Panc1 (cell line): Measurements from ENCODE around the gene INPP5A. TPM values are rescaled to one million over a fixed set of nuclear protein-coding genes. Genes with fewer than 3 reads are reported as not detected.

ENCODE experiments used
- ATAC-seq: fragments of 200-7000 bp; cut with Tn5 transposase; 2 replicates; pipeline ENCODE4 v1.9.1; 2020; ENCODE audit warnings: mild to moderate bottlenecking, moderate library complexity
- BruUV-seq: library from RNA; stranded (reverse); fragments of 400-500 nt; replicated peaks from 2 replicates; lab custom pipeline; 2021; lab: Mats Ljungman, UMichigan
- CTCF ChIA-PET: fragments of 300-600 bp; sonication (Branson Sonifier 250); formaldehyde crosslinking; loops from one replicate; lab custom pipeline; 2022; ENCODE audit warnings: antibody characterized with exemption; lab: Charles Lee
- POLR2A ChIA-PET: fragments of 300-600 bp; sonication (Branson Sonifier 250); formaldehyde crosslinking; loops from one replicate; lab custom pipeline; 2022; ENCODE audit warnings: antibody characterized with exemption; lab: Charles Lee
- DNase-seq: peaks from one replicate; pipeline ENCODE4 v3.0.0-alpha.2; 2010; ENCODE audit warnings: low read depth, low spot score
- H3K27ac ChIP-seq: 2 replicates; pipeline ENCODE4 v1.5.1; 2011; ENCODE audit warnings: mild to moderate bottlenecking, low read length, inconsistent platforms
- H3K27me3 ChIP-seq: fragments of 200-500 bp; sonication (Bioruptor generic); 2 replicates; pipeline ENCODE4 v1.6.0; 2014; ENCODE audit warnings: low read length, inconsistent platforms; ENCODE audit not compliant: control insufficient read depth, insufficient read depth
- H3K36me3 ChIP-seq: fragments of 200-500 bp; sonication (Bioruptor generic); 2 replicates; pipeline ENCODE4 v1.5.1; 2014; ENCODE audit warnings: inconsistent platforms, mild to moderate bottlenecking, low read length, moderate library complexity; ENCODE audit not compliant: control insufficient read depth, insufficient read depth
- H3K4me1 ChIP-seq: 2 replicates; pipeline ENCODE4 v1.5.1; 2011; ENCODE audit warnings: inconsistent platforms, mild to moderate bottlenecking, low read length, moderate library complexity; ENCODE audit not compliant: control insufficient read depth, insufficient read depth
- H3K4me3 ChIP-seq, 2 experiments: 2 replicates each; pipeline ENCODE4 v1.5.1; 2011 to 2012; ENCODE audit warnings: low read depth in 2 of 2, low read length in 2 of 2, mild to moderate bottlenecking in 2 of 2, inconsistent platforms in 1 of 2, moderate library complexity in 1 of 2
- H3K9me3 ChIP-seq: fragments of 200-500 bp; sonication (Bioruptor generic); 2 replicates; pipeline ENCODE4 v1.5.1; 2014; ENCODE audit warnings: low read depth, mild to moderate bottlenecking, inconsistent platforms, low read length, moderate library complexity; ENCODE audit not compliant: control insufficient read depth, insufficient read depth
- CTCF ChIP-seq: fragments of 450-650 bp; IDR thresholded peaks from 2 replicates; pipeline ENCODE4 v1.5.1; 2017; ENCODE audit warnings: mild to moderate bottlenecking
- POLR2AphosphoS5 ChIP-seq: IDR thresholded peaks from 2 replicates; pipeline ENCODE4 v1.6.1; 2012; ENCODE audit warnings: mild to moderate bottlenecking, low read depth, low read length, moderate library complexity
- REST ChIP-seq, 2 experiments: IDR thresholded peaks; 2 replicates each; pipeline ENCODE4 v1.6.1; 2011 to 2012; ENCODE audit warnings: low read depth in 2 of 2, control low read depth in 1 of 2, low read length in 1 of 2, mild to moderate bottlenecking in 1 of 2, moderate library complexity in 1 of 2; ENCODE audit not compliant: insufficient read depth in 1 of 2
- SIN3A ChIP-seq: IDR thresholded peaks from 2 replicates; pipeline ENCODE4 v1.6.1; 2012; ENCODE audit warnings: low read depth, mild to moderate bottlenecking, low read length, moderate library complexity, borderline replicate concordance; ENCODE audit not compliant: insufficient read depth
- TCF7L2 ChIP-seq: IDR thresholded peaks from 2 replicates; pipeline ENCODE4 v1.6.1; 2011; ENCODE audit warnings: mild to moderate bottlenecking, low read depth, low read length, inconsistent platforms
- in situ Hi-C: cut with HindIII; loops from 2 replicates; pipeline ENCODE4 v1.10.0; 2016; ENCODE audit warnings: low sequenced_read_pairs, low pct_unique_long_range_greater_than_20kb
- intact Hi-C: fragments of 100-400 bp; cut with micrococcal nuclease; formaldehyde crosslinking; loops from one replicate; pipeline ENCODE4 v1.10.0; 2022; ENCODE audit not compliant: unreplicated experiment
- total RNA-seq: library from RNA; stranded (reverse); gene quantifications from one replicate; pipeline ENCODE4 v1.2.1, GENCODE V29; 2021; ENCODE audit not compliant: unreplicated experiment

INPP5A gene
- total RNA-seq, 1 experiment from 2014 or later: 60.0 TPM

- no TSS peak for BruUV-seq
- POLR2A ChIA-PET: no interaction called here
Measured at GRCh38 chr10:132524443-132525285, 12.9 kb upstream of the INPP5A start.

GRCh38 chr10:132526676-132527075 is 10.9 kb upstream of the INPP5A start:
- Histone ChIP-seq H3K4me3 (no peak overlapping the region), H3K36me3 (no peaks in the 10 kb centered on the region), H3K27me3 (no peaks in the 10 kb centered on the region), H3K4me1 (peaks cover 11% of the 10 kb centered on the region), H3K9me3 (peaks cover 2% of the 10 kb centered on the region; the same call in 1 of the 2 replicates), H3K27ac (no peak overlapping the region)
- in situ Hi-C loops: no loop called here
- CTCF ChIA-PET: no interaction called here
- intact Hi-C loops: no loop called here
- no TSS peak for BruUV-seq
- POLR2A ChIA-PET: interaction anchor here (0.6 to 0.7 kb wide), 3 partner anchors 106 to 307 kb away, joined by 3 to 5 read pairs (median 4); no protein-coding TSS in a partner anchor
- DNase-seq (no peak), ATAC-seq (no peak)
- TF ChIP-seq POLR2AphosphoS5 (no peak), TCF7L2 (no peak), CTCF (no peak), SIN3A (no peak)

More at GRCh38 chr10:132524443-132525285, 12.9 kb upstream of the INPP5A start:
- CTCF ChIA-PET: interaction anchor here (0.6 kb wide), 1 partner anchor 111 kb away, joined by 7 read pairs; no protein-coding TSS in a partner anchor
- Histone ChIP-seq H3K27me3 (no peaks in the 10 kb centered on the region), H3K9me3 (no peaks in the 10 kb centered on the region), H3K36me3 (no peaks in the 10 kb centered on the region), H3K27ac (no peak overlapping the region), H3K4me1 (peaks cover 24% of the 10 kb centered on the region), H3K4me3 (no peak overlapping the region)
- intact Hi-C loops: no loop called here
- DNase-seq: no peak
- no peak for TF ChIP-seq TCF7L2
- no peak for TF ChIP-seq SIN3A
- TF ChIP-seq CTCF: no peak
- TF ChIP-seq REST (IDR thresholded peaks at IDR 0.05; ENCODE audit: insufficient read depth in 1 of 2, low read depth in 2 of 2, low read length in 1 of 2): no peak
- TF ChIP-seq POLR2AphosphoS5: no peak
- in situ Hi-C loops: no loop called here
- no peak for ATAC-seq
